Loucy (cell line): ENCODE data around the gene TANGO6.

Experiments used
- H2AFZ ChIP-seq: fragments of 200-600 bp; sonication (generic); 2 replicates; pipeline ENCODE4 v1.6.0; 2016; ENCODE audit warnings: antibody characterized with exemption, mild to moderate bottlenecking, low read length, moderate library complexity
- H3F3A ChIP-seq: fragments of 200-600 bp; 2 replicates; pipeline ENCODE4 v1.6.0; 2016; ENCODE audit warnings: antibody characterized with exemption, low read depth, mild to moderate bottlenecking
- H3K27me3 ChIP-seq: fragments of 200-600 bp; sonication (generic); 2 replicates; pipeline ENCODE4 v1.6.1; 2014; ENCODE audit warnings: low read length, mild to moderate bottlenecking; ENCODE audit not compliant: insufficient read depth, poor library complexity, severe bottlenecking
- H3K36me3 ChIP-seq: fragments of 200-600 bp; sonication (generic); 2 replicates; pipeline ENCODE4 v1.6.1; 2016; ENCODE audit warnings: low read length; ENCODE audit not compliant: insufficient read depth
- H3K4me1 ChIP-seq: fragments of 200-600 bp; sonication (generic); 2 replicates; pipeline ENCODE4 v1.5.1; 2014; ENCODE audit warnings: low read length, mild to moderate bottlenecking; ENCODE audit not compliant: insufficient read depth, poor library complexity, severe bottlenecking
- H3K4me2 ChIP-seq: fragments of 200-600 bp; sonication (generic); 2 replicates; pipeline ENCODE4 v1.6.0; 2014; ENCODE audit warnings: antibody characterized with exemption, low read length, low read depth, mild to moderate bottlenecking; ENCODE audit not compliant: poor library complexity, severe bottlenecking
- H3K4me3 ChIP-seq: fragments of 200-600 bp; sonication (generic); 2 replicates; pipeline ENCODE4 v1.5.1; 2014; ENCODE audit warnings: low read length, mild to moderate bottlenecking, mixed read lengths; ENCODE audit not compliant: poor library complexity, severe bottlenecking
- H3K79me2 ChIP-seq: fragments of 200-600 bp; sonication (generic); 2 replicates; pipeline ENCODE4 v1.6.1; 2014; ENCODE audit warnings: low read length; ENCODE audit not compliant: insufficient read depth
- H3K9ac ChIP-seq: fragments of 200-600 bp; sonication (generic); 2 replicates; pipeline ENCODE4 v1.6.0; 2014; ENCODE audit warnings: mild to moderate bottlenecking, low read depth, low read length, moderate library complexity; ENCODE audit not compliant: poor library complexity, severe bottlenecking
- H3K9me2 ChIP-seq: fragments of 200-600 bp; sonication (generic); replicated peaks from 2 replicates; pipeline ENCODE4 v1.6.1; 2016; ENCODE audit warnings: low read depth, low read length, mixed read lengths
- H3K9me3 ChIP-seq: fragments of 200-600 bp; sonication (generic); 2 replicates; pipeline ENCODE4 v1.6.1; 2014; ENCODE audit warnings: mild to moderate bottlenecking, antibody characterized with exemption, low read length, low read depth; ENCODE audit not compliant: insufficient read depth
- H4K20me1 ChIP-seq: fragments of 200-600 bp; sonication (generic); 2 replicates; pipeline ENCODE4 v1.6.0; 2014; ENCODE audit warnings: antibody characterized with exemption, low read length, mild to moderate bottlenecking; ENCODE audit not compliant: insufficient read depth, poor library complexity, severe bottlenecking
- CTCF ChIP-seq: fragments of 200-600 bp; sonication (generic); conservative IDR thresholded peaks from 2 replicates; pipeline ENCODE4 v1.5.1; 2014; ENCODE audit warnings: mild to moderate bottlenecking, antibody characterized with exemption, low read length
- EZH2phosphoT487 ChIP-seq: fragments of 200-600 bp; IDR thresholded peaks from 2 replicates; pipeline ENCODE4 v1.6.1; 2018; ENCODE audit warnings: antibody characterized with exemption, mild to moderate bottlenecking, moderate library complexity, borderline replicate concordance

TANGO6 gene

GRCh38 chr16:69077251-69077650 is 233.9 kb downstream of the TANGO6 start:
- no peaks in the 10 kb centered on the region for H3K4me1 ChIP-seq
- H3K9me3 ChIP-seq = no peaks in the 10 kb centered on the region
- H3K9ac ChIP-seq = no peak overlapping the region
- no peak for TF ChIP-seq EZH2phosphoT487
- no peak for TF ChIP-seq CTCF
- no peaks in the 10 kb centered on the region for H4K20me1 ChIP-seq
- no peaks in the 10 kb centered on the region for H3F3A ChIP-seq
- H2AFZ ChIP-seq = no peak overlapping the region
- no peaks in the 10 kb centered on the region for H3K27me3 ChIP-seq
- H3K4me3 ChIP-seq = no peak overlapping the region
- no peak overlapping the region for H3K4me2 ChIP-seq
- no peaks in the 10 kb centered on the region for H3K79me2 ChIP-seq
- H3K36me3 ChIP-seq = no peaks in the 10 kb centered on the region
- H3K9me2 ChIP-seq = no peaks in the 10 kb centered on the region

- Histone ChIP-seq H3K4me2 (no peak overlapping the region), H3F3A (no peaks in the 10 kb centered on the region), H3K9ac (no peak overlapping the region)
These were observed 234.7 kb downstream of the TANGO6 start for GRCh38 chr16:69078073-69078472.

GRCh38 chr16:69079697-69080096 is 236.4 kb downstream of the TANGO6 start:
- no peaks in the 10 kb centered on the region for H3K79me2 ChIP-seq
- H3K9me3 ChIP-seq = no peaks in the 10 kb centered on the region
- H3F3A ChIP-seq = no peaks in the 10 kb centered on the region
- H4K20me1 ChIP-seq = no peaks in the 10 kb centered on the region
- TF ChIP-seq EZH2phosphoT487 (no peak), CTCF (no peak)
- H3K4me1 ChIP-seq = no peaks in the 10 kb centered on the region
- H3K27me3 ChIP-seq = no peaks in the 10 kb centered on the region
- no peak overlapping the region for H3K4me2 ChIP-seq
- H3K36me3 ChIP-seq = no peaks in the 10 kb centered on the region
- no peaks in the 10 kb centered on the region for H3K9me2 ChIP-seq
- no peak overlapping the region for H2AFZ ChIP-seq
- no peak overlapping the region for H3K9ac ChIP-seq
- H3K4me3 ChIP-seq = no peak overlapping the region

More at GRCh38 chr16:69078073-69078472, 234.7 kb downstream of the TANGO6 start:
- Histone ChIP-seq H3K4me1 (no peaks in the 10 kb centered on the region), H3K9me3 (no peaks in the 10 kb centered on the region), H4K20me1 (no peaks in the 10 kb centered on the region), H3K9me2 (no peaks in the 10 kb centered on the region), H3K36me3 (no peaks in the 10 kb centered on the region), H3K27me3 (no peaks in the 10 kb centered on the region), H2AFZ (no peak overlapping the region), H3K4me3 (no peak overlapping the region), H3K79me2 (no peaks in the 10 kb centered on the region)
- TF ChIP-seq EZH2phosphoT487 = no peak
- no peak for TF ChIP-seq CTCF
